GM21737 (cell line): ENCODE data around the gene IGF2BP3.

Source experiments
- ATAC-seq: cut with Tn5 transposase; IDR thresholded peaks from one replicate; pipeline ENCODE4 v1.9.1; 2021; ENCODE audit warnings: mild to moderate bottlenecking, moderate library complexity; ENCODE audit not compliant: unreplicated experiment

IGF2BP3 gene

GRCh38 chr7:23298885-23299769, 171.2 kb downstream of the IGF2BP3 start, which contains the start of gene MALSU1:
Gene MALSU1 (plus strand): TSS chr7:23299339. CDS start chr7:23299353, 14 bp downstream.
- peak; percentile 99 for ATAC-seq

DNA sequence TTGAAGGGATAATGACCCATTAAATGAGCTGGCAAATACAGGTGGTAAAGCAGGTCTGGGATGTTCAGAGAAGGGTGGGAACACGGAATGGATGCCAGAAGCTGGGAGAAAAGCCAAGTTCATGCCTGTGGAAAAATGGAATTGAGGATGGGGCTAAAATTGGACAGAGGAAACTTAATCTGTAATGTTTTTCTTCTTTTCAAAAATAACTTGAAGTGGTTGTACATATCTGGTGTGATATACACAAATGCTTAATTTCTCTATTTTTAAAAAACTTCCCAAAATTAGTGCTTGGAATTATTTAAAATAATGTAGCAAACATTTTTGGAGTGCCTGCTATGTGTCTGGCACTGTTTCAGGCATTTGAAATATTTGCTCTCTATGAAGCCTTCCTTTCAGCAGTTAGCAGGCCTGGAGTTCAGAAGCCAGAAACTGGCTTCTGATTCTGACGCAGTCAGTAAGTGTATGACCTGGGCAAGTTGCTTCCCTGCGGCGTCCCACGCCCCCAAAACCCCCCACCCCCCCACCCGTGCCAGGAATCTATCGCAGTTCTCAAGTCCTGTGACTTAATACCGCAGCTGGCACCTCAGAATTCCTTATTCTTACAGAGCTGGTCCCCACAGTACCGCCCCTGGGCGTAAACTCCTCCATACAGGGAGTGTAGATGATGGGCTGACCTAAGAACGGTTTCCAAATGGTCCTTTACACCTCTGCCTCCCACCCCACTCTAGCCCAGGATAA, 172.0 kb downstream of the IGF2BP3 start:
- ATAC-seq: no peak

DNA sequence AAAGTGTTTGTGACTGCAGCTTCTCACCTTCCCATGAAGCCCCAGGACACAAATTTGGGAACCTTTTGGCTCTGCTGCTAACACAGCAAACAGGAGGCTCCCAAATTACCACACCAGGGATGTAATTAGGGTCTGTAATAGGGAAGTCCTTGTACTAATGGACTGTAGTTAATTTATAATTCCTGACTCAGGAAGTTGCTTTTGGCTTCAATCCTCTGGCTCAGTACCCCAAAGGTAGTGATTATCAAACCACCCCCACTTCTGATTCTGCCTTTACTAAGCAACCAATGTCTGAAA, 174.9 kb downstream of the IGF2BP3 start:
- ATAC-seq: no peak

DNA sequence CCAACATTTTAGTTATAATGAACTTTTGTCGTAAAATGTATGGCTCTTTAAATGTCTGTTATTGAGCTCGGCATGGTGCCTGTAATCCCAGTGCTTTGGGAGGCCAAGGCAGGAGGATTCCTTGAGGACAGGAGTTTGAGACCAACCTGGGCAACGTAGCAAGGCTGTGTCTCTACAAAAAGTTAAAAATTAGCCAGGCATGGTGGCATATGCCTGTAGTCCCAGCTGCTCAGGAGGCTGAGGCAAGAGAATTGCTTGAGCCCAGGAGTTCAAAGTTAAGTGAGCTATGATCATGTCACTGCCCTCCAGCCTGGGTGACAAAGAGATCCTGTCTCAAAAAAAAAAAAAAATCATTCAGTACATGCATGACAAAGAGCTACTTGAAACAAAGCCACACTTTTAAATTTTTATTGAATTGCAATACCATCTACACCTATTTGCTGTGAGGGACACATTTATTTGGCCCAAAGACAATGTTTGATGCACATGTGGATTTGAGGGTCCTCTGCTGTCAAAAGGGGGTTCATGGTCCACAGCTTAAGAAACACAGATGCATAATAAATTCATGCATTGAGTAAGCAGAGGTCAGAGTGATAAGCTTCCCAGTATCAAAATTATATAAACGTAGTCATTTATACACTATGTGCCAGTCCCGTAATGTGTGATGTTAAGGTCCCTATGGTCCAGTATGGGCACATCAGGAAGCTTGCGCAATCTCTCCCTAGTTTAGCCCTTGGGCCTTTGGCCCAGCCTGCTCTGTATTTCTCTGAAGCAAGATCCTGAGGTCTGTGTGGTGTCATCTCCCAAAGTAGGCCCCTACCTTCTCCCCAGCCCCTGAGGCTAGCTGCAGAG, 175.5 kb downstream of the IGF2BP3 start:
- no peak for ATAC-seq

DNA sequence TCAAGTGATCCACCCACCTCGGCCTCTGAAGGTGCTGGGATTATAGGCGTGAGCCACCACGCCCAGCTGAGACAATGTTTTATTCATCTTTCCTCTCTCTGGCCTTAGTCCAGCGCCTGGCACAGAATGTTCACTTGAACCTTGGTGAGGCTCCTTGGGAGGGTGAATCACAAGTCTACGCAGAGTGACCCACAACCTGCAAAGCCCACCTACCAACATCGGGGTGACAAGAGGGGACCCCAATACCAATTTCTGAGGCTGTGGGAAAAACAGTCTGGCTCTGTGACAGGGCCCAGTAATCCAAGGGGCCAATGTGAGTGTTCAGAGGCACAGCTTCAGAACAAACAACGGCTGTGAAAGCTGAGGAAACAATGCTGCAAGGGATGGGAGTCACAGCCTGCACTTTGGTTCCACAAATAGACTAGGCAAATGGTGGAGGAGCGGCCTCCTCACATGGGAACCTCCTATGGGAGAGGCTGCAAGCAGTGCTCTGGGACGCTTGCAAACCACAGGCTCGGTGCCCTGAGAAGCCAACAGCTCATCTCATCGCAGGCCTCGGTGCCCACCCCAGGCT, 176.7 kb downstream of the IGF2BP3 start:
- ATAC-seq: no peak

GRCh38 chr7:23292623-23293022, 177.7 kb downstream of the IGF2BP3 start:
- no peak for ATAC-seq

GRCh38 chr7:23291957-23292560, 178.2 kb downstream of the IGF2BP3 start:
- ATAC-seq: no peak

GRCh38 chr7:23290993-23291392, 179.3 kb downstream of the IGF2BP3 start:
- no peak for ATAC-seq

DNA sequence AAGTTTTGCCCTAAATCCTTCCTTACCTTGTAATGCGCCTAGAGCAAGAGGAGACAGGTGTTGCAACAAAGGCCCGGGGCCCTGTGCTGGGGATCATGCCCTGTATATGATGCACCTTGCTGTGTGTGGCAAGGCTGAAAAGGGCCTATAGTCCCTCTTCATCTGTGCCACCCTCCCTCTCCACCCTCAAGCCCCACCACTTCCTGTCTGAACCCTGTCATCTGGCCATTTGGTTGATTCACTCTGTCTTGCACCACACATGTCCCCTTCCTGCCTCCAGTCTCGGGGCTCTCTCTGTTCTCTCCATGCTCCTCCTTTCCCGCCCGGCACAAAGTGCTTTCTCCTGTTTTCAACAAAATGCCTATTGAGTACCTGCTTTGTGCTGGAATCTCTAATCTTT, 182.7 kb downstream of the IGF2BP3 start:
- ATAC-seq: no peak

DNA sequence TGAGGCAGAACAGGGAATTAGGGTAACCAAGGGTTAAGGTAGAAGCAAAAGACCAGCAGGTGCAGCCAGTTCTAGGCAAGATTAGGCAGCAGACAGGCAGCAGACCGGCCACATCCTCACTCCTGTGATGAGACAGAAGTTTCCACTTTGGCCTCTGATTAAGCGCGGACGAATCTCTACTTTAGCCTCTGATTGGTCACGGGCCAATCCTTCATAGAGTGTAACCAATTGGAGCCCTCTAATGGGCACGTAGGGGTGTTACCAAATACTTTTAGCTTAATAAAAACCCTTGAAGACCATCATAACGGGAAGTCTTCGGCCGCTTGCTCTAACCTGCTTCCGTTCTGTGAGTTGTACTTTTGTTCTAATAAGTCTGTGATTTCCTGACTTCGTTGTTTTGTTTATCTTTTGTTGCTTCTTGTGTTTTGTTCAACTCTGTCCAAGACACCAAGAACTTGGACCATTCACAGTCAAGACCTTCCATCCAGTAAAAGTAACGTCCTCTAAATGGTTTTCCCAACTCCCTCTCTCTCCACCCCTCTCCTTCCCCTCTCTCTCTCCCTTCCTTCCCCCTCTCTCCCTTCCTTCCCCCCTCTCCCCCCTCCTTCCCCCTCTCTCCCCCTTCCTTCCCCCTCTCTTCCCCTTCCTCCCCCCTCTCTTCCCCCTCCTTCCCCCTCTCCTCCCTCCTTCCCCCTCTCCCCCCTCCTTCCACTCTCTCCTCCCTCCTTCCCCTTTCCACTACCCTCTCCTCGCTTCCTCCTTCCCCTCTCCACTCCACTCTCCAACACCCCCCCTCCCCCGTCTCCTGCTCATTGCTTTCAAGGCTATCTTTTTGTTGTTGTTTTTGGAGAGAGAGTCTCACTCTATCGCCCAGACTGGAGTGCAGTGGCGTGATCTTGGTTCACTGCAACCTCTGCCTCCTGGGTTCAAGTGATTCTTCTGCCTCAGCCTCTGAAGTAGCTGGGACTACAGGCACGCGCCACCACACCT, 184.3 kb downstream of the IGF2BP3 start:
- ATAC-seq: no peak

- no peak for ATAC-seq
Measured at GRCh38 chr7:23284871-23285270, 185.4 kb downstream of the IGF2BP3 start.

DNA sequence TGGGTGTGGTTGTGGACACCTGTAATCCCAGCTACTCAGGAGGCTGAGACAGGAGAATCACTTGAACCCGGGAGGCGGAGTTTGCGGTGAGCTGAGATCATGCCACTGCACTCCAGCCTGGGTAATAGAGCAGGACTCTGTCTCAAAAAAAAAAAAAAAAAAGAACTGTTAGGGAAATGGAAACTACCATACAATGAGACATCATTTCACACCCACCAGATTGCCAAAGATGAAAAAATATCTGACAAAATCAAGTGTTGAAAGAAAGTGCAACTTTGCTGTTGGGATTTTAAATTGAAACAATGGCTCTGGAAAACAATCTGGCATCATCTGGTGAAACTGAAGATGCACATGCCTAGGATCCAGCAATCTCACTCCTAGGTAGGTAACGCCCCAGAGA, 187.2 kb downstream of the IGF2BP3 start:
- ATAC-seq: no peak

DNA sequence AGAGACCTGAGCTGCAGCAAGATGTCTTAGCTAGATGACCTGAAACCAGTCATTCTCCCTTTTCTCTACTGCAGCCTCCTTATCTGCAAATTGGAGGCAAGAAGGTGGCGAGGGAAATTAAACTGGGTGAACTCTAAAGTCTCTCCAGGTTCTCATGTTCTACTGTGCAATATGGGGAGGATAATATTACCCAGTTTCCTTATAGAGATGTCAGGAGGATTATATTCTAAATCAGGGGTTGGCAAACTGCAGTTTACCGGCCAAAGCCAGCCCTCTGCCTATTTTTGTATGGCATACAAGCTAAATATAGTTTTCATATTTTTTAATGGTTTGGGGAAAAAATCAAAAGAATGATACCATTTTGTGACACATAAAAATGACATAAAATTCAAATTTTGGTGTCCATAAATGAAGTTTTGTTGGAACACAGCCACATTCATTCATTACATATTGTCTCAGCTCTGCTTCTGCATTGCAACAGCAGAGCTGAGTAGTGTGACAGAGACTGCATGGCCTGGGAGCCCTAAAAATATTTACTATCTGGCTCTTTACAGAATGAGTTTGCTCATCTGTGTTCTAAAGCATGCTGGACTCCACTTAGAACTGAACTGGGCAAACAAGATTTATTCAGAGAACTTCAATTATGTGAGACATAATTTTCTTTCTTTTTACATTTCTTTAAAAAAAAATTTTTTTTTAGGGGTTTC, 190.3 kb downstream of the IGF2BP3 start:
- no peak for ATAC-seq

- ATAC-seq: no peak
Measured at GRCh38 chr7:23277359-23277989, 192.8 kb downstream of the IGF2BP3 start.

GRCh38 chr7:23276947-23277346, 193.3 kb downstream of the IGF2BP3 start:
- no peak for ATAC-seq

DNA sequence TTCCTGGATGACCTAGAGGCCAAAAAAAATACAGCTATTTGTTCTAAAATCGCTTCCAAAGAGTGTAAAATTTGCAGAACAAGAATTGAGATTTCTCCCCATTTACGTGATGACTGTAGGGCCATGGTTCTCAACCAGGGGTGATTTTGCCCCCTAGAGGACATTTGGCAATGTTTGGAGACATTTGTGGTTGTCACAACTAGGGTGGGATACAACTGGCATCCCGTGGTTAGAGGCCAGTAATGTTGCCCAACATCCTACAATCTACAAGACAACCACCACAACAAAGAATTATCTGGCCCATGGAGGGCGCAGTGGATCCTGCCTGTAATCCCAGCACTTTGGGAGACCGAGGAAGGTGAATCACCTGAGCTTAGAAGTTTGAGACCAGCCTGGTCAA, 193.9 kb downstream of the IGF2BP3 start:
- ATAC-seq: no peak

- no peak for ATAC-seq
Measured at GRCh38 chr7:23275912-23276311, 194.4 kb downstream of the IGF2BP3 start.

DNA sequence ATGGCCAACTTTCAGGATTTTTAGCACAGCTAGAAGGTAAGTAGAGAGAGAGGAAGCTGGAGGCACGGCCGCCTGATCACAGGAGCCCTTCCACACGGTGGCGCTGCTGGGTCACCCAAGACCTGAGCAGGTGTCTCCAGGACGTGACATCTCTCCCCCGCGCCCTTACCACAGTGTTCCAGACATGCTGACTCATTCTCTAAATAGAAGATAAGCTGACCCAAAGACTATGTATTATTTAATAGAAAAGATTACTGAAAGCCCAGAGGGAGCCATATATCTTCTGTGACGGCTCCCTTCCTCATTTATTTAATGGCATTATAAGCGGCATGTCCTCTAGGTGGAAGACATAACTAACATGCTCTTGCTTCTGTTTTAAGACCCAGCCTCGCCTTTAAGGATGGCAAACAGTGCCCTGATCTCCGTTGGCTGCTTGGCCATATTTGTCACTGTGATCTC, 197.1 kb downstream of the IGF2BP3 start:
- ATAC-seq: peak; percentile 97
